ENCODE results near the gene KIF22. TPM values are rescaled to one million over a fixed set of nuclear protein-coding genes. Genes with fewer than 3 reads are reported as not detected.

KIF22 gene
- total and polyA plus RNA-seq, 9 of the 15 experiments (the other 6 are each of a cell fraction or from before 2014, with no cell fraction given) = 8.7 to 232 (median 131) TPM

- TF ChIP-seq DPF2 (IDR thresholded peaks at IDR 0.05) (no peak), ZNF184 (CRISPR knock-in tag; IDR thresholded peaks at IDR 0.05) (no peak), ZNF511 (CRISPR knock-in tag; IDR thresholded peaks at IDR 0.05) (0 out of 2 replicates have a peak, but pooled peaks have one; percentile 29), YY1 (IDR thresholded peaks at IDR 0.05; ENCODE audit: borderline replicate concordance in 1 of 3, control insufficient read depth in 1 of 3, extremely low read depth in 1 of 3, insufficient read depth in 3 of 3, insufficient read length in 1 of 3, insufficient replicate concordance in 2 of 3, low read depth in 1 of 3, low read length in 2 of 3) (peak in 1 of 3 experiments; percentile 20), CGGBP1 (CRISPR knock-in tag; IDR thresholded peaks at IDR 0.05) (no peak), TBP (optimal IDR thresholded peaks at IDR 0.05; ENCODE audit: low read depth, low read length) (no peak), MAZ (CRISPR knock-in tag; conservative IDR thresholded peaks at IDR 0.05 in 1 of 2, IDR thresholded peaks at IDR 0.05 in 1 of 2) (peak; percentile 33 to 67; a peak in 1 of 4 replicates), ETV5 (CRISPR knock-in tag; IDR thresholded peaks at IDR 0.05; ENCODE audit: low read depth) (no peak), JUND (IDR thresholded peaks at IDR 0.05; ENCODE audit: borderline replicate concordance, low read depth, low read length) (0 out of 2 replicates have a peak, but pooled peaks have one; percentile 44), JUND (tag; IDR thresholded peaks at IDR 0.05; ENCODE audit: borderline replicate concordance, low read depth, low read length) (peak; percentile 25; the same call in 1 of the 3 replicates), ZNF133 (CRISPR knock-in tag; IDR thresholded peaks at IDR 0.05) (no peak), ZNF695 (CRISPR knock-in tag; IDR thresholded peaks at IDR 0.05) (no peak), SMARCA4 (IDR thresholded peaks at IDR 0.05) (no peak), HLTF (IDR thresholded peaks at IDR 0.05) (no peak), CC2D1A (IDR thresholded peaks at IDR 0.05) (no peak), DEAF1 (CRISPR knock-in tag; IDR thresholded peaks at IDR 0.05) (no peak), SOX6 (IDR thresholded peaks at IDR 0.05) (no peak), MCM5 (IDR thresholded peaks at IDR 0.05; ENCODE audit: low read depth) (no peak), CTBP1 (IDR thresholded peaks at IDR 0.05; ENCODE audit: borderline replicate concordance) (peak; percentile 32; the same call in 1 of the 2 replicates), ZNF639 (CRISPR knock-in tag; conservative IDR thresholded peaks at IDR 0.05 in 1 of 2, IDR thresholded peaks at IDR 0.05 in 1 of 2) (no peak), HNRNPUL1 (IDR thresholded peaks at IDR 0.05; ENCODE audit: low read length) (no peak), ARHGAP35 (IDR thresholded peaks at IDR 0.05; ENCODE audit: partially characterized antibody) (no peak), ZNF274 (IDR thresholded peaks at IDR 0.05; ENCODE audit: borderline replicate concordance, low read depth, low read length) (no peak)
These were observed 58.1 kb downstream of the KIF22 start (continued) for GRCh38 chr16:29848420-29849297.

Data from K562 (cell line).